ENCODE results near the gene CD82. TPM values are rescaled to one million over a fixed set of nuclear protein-coding genes. Genes with fewer than 3 reads are reported as not detected.
A peak's percentile ranks its signal among the peaks of the same experiment; 100 is the strongest.

CD82 gene
- total and polyA plus RNA-seq, 7 experiments from 2014 or later = 36.4 to 319 (median 57.2) TPM

DNA sequence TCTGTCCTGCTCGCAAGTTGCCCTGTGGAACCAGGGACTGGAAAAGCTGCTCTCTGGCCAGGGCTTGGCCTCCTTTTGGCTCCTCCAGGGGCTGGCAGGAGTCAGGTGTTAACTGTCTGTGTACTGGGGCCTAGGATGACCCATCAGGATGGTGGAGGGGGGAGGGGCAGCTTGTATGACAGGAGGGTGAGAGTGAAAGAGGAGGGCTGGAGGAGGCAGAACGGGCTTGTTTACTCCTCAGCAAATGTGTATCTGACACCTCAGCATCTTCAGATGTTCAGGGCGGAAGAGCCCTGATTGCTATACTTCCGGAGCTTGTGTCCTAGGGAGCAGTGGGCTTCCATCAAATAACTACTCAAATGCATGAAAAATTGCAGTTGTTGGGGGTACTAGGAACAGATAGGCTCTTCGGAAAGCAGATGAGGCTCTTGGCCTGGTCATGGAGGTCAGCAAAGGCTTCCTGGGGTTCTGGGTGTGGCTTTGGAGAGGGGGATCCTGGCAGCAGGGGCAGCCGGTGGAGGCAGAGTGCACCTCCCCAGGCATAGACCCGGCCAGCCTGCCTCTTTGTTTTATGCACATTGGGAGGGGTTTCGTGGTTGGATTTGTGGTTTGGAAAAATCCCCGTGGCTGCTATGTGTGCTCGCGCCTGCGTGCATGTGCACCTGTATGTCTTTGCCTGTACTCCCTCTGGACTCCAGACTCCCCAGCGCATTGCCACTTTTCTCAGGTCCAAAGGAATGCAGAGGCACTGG is 31.2 kb downstream of the CD82 start:
- ChIA-PET POLR2A (interaction anchor here (0.7 to 5.3 kb wide), 14 partner anchors 10 to 129 kb away, joined by 3 to 47 read pairs (median 4); no protein-coding TSS in a partner anchor), CTCF (interaction anchor here (0.8 to 2.1 kb wide), 5 partner anchors 10 to 24 kb away, joined by 3 to 11 read pairs (median 3); no protein-coding TSS in a partner anchor)
- Histone ChIP-seq H3K27ac (ENCODE audit: low read depth, low read length) (peak overlapping the region; percentile 70), H3K9me3 (ENCODE audit: control insufficient read depth in 2 of 3, low read length in 3 of 3) (no peaks in the 10 kb centered on the region), H3K4me3 (ENCODE audit: low read length) (peak overlapping the region; percentile 54), H3K36me3 (ENCODE audit: control insufficient read depth in 2 of 3, insufficient read depth in 3 of 3, low read length in 3 of 3) (no peaks in the 10 kb centered on the region), H3K27me3 (ENCODE audit: control insufficient read depth in 2 of 2, insufficient read depth in 2 of 2, low read length in 2 of 2) (no peaks in the 10 kb centered on the region), H3K4me1 (ENCODE audit: control insufficient read depth in 2 of 2, insufficient read depth in 2 of 2, low read length in 2 of 2) (peaks cover 37 to 38% of the 10 kb centered on the region in 2 donors)
- DNase-seq (peak; percentile 28 to 81 (median 70)), ATAC-seq (peak; percentile 86)
- H3K36me3 Mint-ChIP-seq = peaks cover 0 to 28% (median 8%) of the 10 kb centered on the region in 5 donors
- H3K4me1 Mint-ChIP-seq = peaks cover 15 to 80% (median 71%) of the 10 kb centered on the region in 7 donors
- peak overlapping the region; percentile 87 to 98 (median 95) for H3K27ac Mint-ChIP-seq
- peak overlapping the region; percentile 69 to 91 (median 80) for H3K4me3 Mint-ChIP-seq
- no peaks in the 10 kb centered on the region for H3K9me3 Mint-ChIP-seq
- intact Hi-C loops (cut with micrococcal nuclease) = loop anchor here (1.0 to 10.0 kb wide), 6 partner anchors 13 to 1248 kb away; partner anchors contain the start of genes CD82 (in 2 of the 2) and CRY2 (in 1 of the 2)
- H3K27me3 Mint-ChIP-seq = no peaks in the 10 kb centered on the region

GRCh38 chr11:44597358-44598012 is 32.0 kb downstream of the CD82 start:
- ChIA-PET CTCF (interaction anchor here (1.3 to 2.1 kb wide), 2 partner anchors 14 to 25 kb away, joined by 3 to 11 read pairs; no protein-coding TSS in a partner anchor), POLR2A (interaction anchor here (1.2 to 5.3 kb wide), 6 partner anchors 10 to 23 kb away, joined by 3 to 47 read pairs (median 8); no protein-coding TSS in a partner anchor)
- DNase-seq = no peak
- Histone ChIP-seq H3K4me1 (ENCODE audit: control insufficient read depth in 2 of 2, insufficient read depth in 2 of 2, low read length in 2 of 2) (peaks cover 37 to 38% of the 10 kb centered on the region in 2 donors), H3K27ac (ENCODE audit: low read depth, low read length) (peak overlapping the region; percentile 70), H3K36me3 (ENCODE audit: control insufficient read depth in 2 of 3, insufficient read depth in 3 of 3, low read length in 3 of 3) (no peaks in the 10 kb centered on the region), H3K27me3 (ENCODE audit: control insufficient read depth in 2 of 2, insufficient read depth in 2 of 2, low read length in 2 of 2) (no peaks in the 10 kb centered on the region), H3K9me3 (ENCODE audit: control insufficient read depth in 2 of 3, low read length in 3 of 3) (no peaks in the 10 kb centered on the region), H3K4me3 (ENCODE audit: low read length) (peak overlapping the region; percentile 54)
- H3K36me3 Mint-ChIP-seq = peaks cover 0 to 26% (median 5%) of the 10 kb centered on the region in 5 donors
- no peaks in the 10 kb centered on the region for H3K9me3 Mint-ChIP-seq
- intact Hi-C loops (cut with micrococcal nuclease) = loop anchor here (1.0 to 10.0 kb wide), 5 partner anchors 12 to 1247 kb away; partner anchors contain the start of genes CD82 (in 2 of the 2) and CRY2 (in 1 of the 2)
- H3K27me3 Mint-ChIP-seq = no peaks in the 10 kb centered on the region
- peaks cover 15 to 81% (median 65%) of the 10 kb centered on the region in 7 donors for H3K4me1 Mint-ChIP-seq
- peak overlapping the region; percentile 87 to 98 (median 95) for H3K27ac Mint-ChIP-seq
- peak overlapping the region; percentile 69 to 91 (median 80) for H3K4me3 Mint-ChIP-seq
- ATAC-seq = peak; percentile 18

DNA sequence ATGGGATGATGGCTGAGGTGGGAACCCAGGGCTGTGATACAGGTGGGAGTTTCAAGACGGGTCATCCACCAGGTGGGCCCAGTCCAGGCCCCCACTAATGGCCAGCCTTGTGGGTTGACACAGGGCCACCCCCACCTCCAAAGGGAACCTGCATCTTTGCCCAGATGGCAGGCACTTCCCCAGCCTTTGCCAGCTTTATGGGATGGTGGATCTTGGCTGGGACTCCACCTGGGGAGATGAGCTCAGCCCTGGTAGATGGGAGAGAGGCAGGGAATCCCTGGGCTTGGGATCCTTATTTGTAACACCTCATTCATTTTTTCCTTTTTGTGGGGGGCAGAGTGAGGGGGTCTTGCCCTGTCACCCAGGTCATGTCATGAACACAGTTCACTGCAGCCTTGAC is 33.4 kb downstream of the CD82 start:
- Mint-ChIP-seq H3K27ac (peak overlapping the region in 7 of 9 donors; percentile 51 to 96 (median 81)), H3K4me3 (peak overlapping the region in 1 of 10 donors; percentile 30), H3K9me3 (no peaks in the 10 kb centered on the region), H3K36me3 (peaks cover 0 to 29% (median 3%) of the 10 kb centered on the region in 5 donors), H3K4me1 (peaks cover 15 to 72% (median 53%) of the 10 kb centered on the region in 7 donors), H3K27me3 (no peaks in the 10 kb centered on the region)
- Histone ChIP-seq H3K27me3 (ENCODE audit: control insufficient read depth in 2 of 2, insufficient read depth in 2 of 2, low read length in 2 of 2) (no peaks in the 10 kb centered on the region), H3K4me3 (ENCODE audit: low read length) (no peak overlapping the region), H3K36me3 (ENCODE audit: control insufficient read depth in 2 of 3, insufficient read depth in 3 of 3, low read length in 3 of 3) (peaks cover 0 to 2% (median 0%) of the 10 kb centered on the region in 3 experiments), H3K9me3 (ENCODE audit: control insufficient read depth in 2 of 3, low read length in 3 of 3) (no peaks in the 10 kb centered on the region), H3K27ac (ENCODE audit: low read depth, low read length) (no peak overlapping the region), H3K4me1 (ENCODE audit: control insufficient read depth in 2 of 2, insufficient read depth in 2 of 2, low read length in 2 of 2) (peaks cover 33 to 38% of the 10 kb centered on the region in 2 donors)
- intact Hi-C loops (cut with micrococcal nuclease) = loop anchor here in 1 of 2 donors (10.0 kb wide), 1 partner anchor 1246 kb away; the partner anchor contains the start of gene CRY2
- DNase-seq (no peak), ATAC-seq (no peak)
- ChIA-PET POLR2A (interaction anchor here (1.5 to 5.3 kb wide), 4 partner anchors 11 to 18 kb away, joined by 3 to 47 read pairs (median 8); no protein-coding TSS in a partner anchor), CTCF (interaction anchor here (0.7 to 1.1 kb wide), 2 partner anchors 18 to 177 kb away, joined by 3 read pairs; no protein-coding TSS in a partner anchor)

GRCh38 chr11:44600261-44600660 is 34.8 kb downstream of the CD82 start:
- Mint-ChIP-seq H3K4me1 (peaks cover 18 to 63% (median 39%) of the 10 kb centered on the region in 7 donors), H3K27me3 (no peaks in the 10 kb centered on the region), H3K4me3 (no peak overlapping the region), H3K9me3 (no peaks in the 10 kb centered on the region), H3K36me3 (peaks cover 0 to 26% (median 7%) of the 10 kb centered on the region in 5 donors), H3K27ac (peak overlapping the region in 4 of 9 donors; percentile 45 to 72 (median 54))
- ChIA-PET POLR2A (interaction anchor here (1.2 to 5.3 kb wide), 4 partner anchors 9 to 28 kb away, joined by 4 to 47 read pairs (median 8); no protein-coding TSS in a partner anchor), CTCF (no interaction called here)
- peaks cover 0 to 15% (median 0%) of the 10 kb centered on the region in 3 experiments for H3K36me3 ChIP-seq (ENCODE audit: control insufficient read depth in 2 of 3, insufficient read depth in 3 of 3, low read length in 3 of 3)
- H3K9me3 ChIP-seq (ENCODE audit: control insufficient read depth in 2 of 3, low read length in 3 of 3) = no peaks in the 10 kb centered on the region
- DNase-seq (no peak), ATAC-seq (no peak)
- no peak overlapping the region for H3K4me3 ChIP-seq (ENCODE audit: low read length)
- H3K4me1 ChIP-seq (ENCODE audit: control insufficient read depth in 2 of 2, insufficient read depth in 2 of 2, low read length in 2 of 2) = peaks cover 27 to 30% of the 10 kb centered on the region in 2 donors
- intact Hi-C loops (cut with micrococcal nuclease) = no loop called here
- no peaks in the 10 kb centered on the region for H3K27me3 ChIP-seq (ENCODE audit: control insufficient read depth in 2 of 2, insufficient read depth in 2 of 2, low read length in 2 of 2)
- H3K27ac ChIP-seq (ENCODE audit: low read depth, low read length) = no peak overlapping the region

- Histone ChIP-seq H3K4me3 (ENCODE audit: low read length) (no peak overlapping the region), H3K27me3 (ENCODE audit: control insufficient read depth in 2 of 2, insufficient read depth in 2 of 2, low read length in 2 of 2) (no peaks in the 10 kb centered on the region), H3K36me3 (ENCODE audit: control insufficient read depth in 2 of 3, insufficient read depth in 3 of 3, low read length in 3 of 3) (peaks cover 0 to 22% (median 0%) of the 10 kb centered on the region in 3 experiments), H3K27ac (ENCODE audit: low read depth, low read length) (no peak overlapping the region), H3K9me3 (ENCODE audit: control insufficient read depth in 2 of 3, low read length in 3 of 3) (no peaks in the 10 kb centered on the region), H3K4me1 (ENCODE audit: control insufficient read depth in 2 of 2, insufficient read depth in 2 of 2, low read length in 2 of 2) (peaks cover 21 to 24% of the 10 kb centered on the region in 2 donors)
- Mint-ChIP-seq H3K27ac (peak overlapping the region in 3 of 9 donors; percentile 45 to 72 (median 47)), H3K4me1 (peaks cover 15 to 58% (median 32%) of the 10 kb centered on the region in 7 donors), H3K27me3 (no peaks in the 10 kb centered on the region), H3K4me3 (no peak overlapping the region), H3K9me3 (no peaks in the 10 kb centered on the region), H3K36me3 (peaks cover 0 to 29% (median 11%) of the 10 kb centered on the region in 5 donors)
- ChIA-PET POLR2A (no interaction called here), CTCF (interaction anchor here (0.9 kb wide), 1 partner anchor 331 kb away, joined by 3 read pairs; no protein-coding TSS in a partner anchor)
- ATAC-seq (no peak), DNase-seq (no peak)
- intact Hi-C loops (cut with micrococcal nuclease) = no loop called here
These were observed 35.4 kb downstream of the CD82 start for GRCh38 chr11:44600839-44601383.

All from naive thymus-derived CD4-positive, alpha-beta T cell (primary cell).